Stimulated activated CD4-positive, alpha-beta T cell treated with anti-CD3 and anti-CD28 coated beads, Interleukin-12 subunit alpha, Interleukin-12 subunit beta, amount 100 ng/mL, for 48 hours (primary cell): ENCODE measurements around the gene MAP3K15.

Experiments
- DNase-seq, 3 donors: peaks; one replicate each; pipeline ENCODE4 v3.0.0-alpha.2; 2020; ENCODE audit warnings: low read depth in 2 of 3, low spot score in 1 of 3

The MAP3K15 gene

GRCh38 chrX:19514791-19515614, at the start of gene MAP3K15:
Gene MAP3K15, minus strand, starts transcription at chrX:19515508. Its CDS starts 247 bp downstream, at chrX:19515261.
- peak in 1 of 3 donors; percentile 4 for DNase-seq

GRCh38 chrX:19564606-19565005, 49.3 kb upstream of the MAP3K15 start:
- no peak for DNase-seq

GRCh38 chrX:19563746-19564145, 48.4 kb upstream of the MAP3K15 start:
- DNase-seq: no peak

- DNase-seq: no peak
Measured at GRCh38 chrX:19563327-19563726, 48.0 kb upstream of the MAP3K15 start.

- DNase-seq: no peak
Measured at GRCh38 chrX:19560611-19561010, 45.3 kb upstream of the MAP3K15 start.

- DNase-seq: no peak
Measured at GRCh38 chrX:19557822-19558221, 42.5 kb upstream of the MAP3K15 start.

GRCh38 chrX:19556202-19556601, 40.9 kb upstream of the MAP3K15 start:
- DNase-seq: no peak

- no peak for DNase-seq
Measured at GRCh38 chrX:19555683-19556082, 40.4 kb upstream of the MAP3K15 start.

GRCh38 chrX:19555236-19555635, 39.9 kb upstream of the MAP3K15 start:
- no peak for DNase-seq

- peak; percentile 20 to 48 (median 32) for DNase-seq
Measured at GRCh38 chrX:19554786-19555185, 39.5 kb upstream of the MAP3K15 start.

- DNase-seq: no peak
Measured at GRCh38 chrX:19552793-19553192, 37.5 kb upstream of the MAP3K15 start.

- DNase-seq: no peak
Measured at GRCh38 chrX:19549838-19550237, 34.5 kb upstream of the MAP3K15 start.

- DNase-seq: no peak
Measured at GRCh38 chrX:19548934-19549333, 33.6 kb upstream of the MAP3K15 start.

- no peak for DNase-seq
Measured at GRCh38 chrX:19548279-19548678, 33.0 kb upstream of the MAP3K15 start.

- no peak for DNase-seq
Measured at GRCh38 chrX:19545651-19546050, 30.3 kb upstream of the MAP3K15 start.

- DNase-seq: no peak
Measured at GRCh38 chrX:19544693-19545305, 29.5 kb upstream of the MAP3K15 start.

GRCh38 chrX:19543951-19544381, 28.7 kb upstream of the MAP3K15 start:
- no peak for DNase-seq

GRCh38 chrX:19543020-19543715, 27.9 kb upstream of the MAP3K15 start:
- no peak for DNase-seq

GRCh38 chrX:19541931-19542330, 26.6 kb upstream of the MAP3K15 start:
- DNase-seq: no peak

- DNase-seq: no peak
Measured at GRCh38 chrX:19541196-19541595, 25.9 kb upstream of the MAP3K15 start.

- DNase-seq: no peak
Measured at GRCh38 chrX:19540076-19540475, 24.8 kb upstream of the MAP3K15 start.

GRCh38 chrX:19539665-19540064, 24.4 kb upstream of the MAP3K15 start:
- no peak for DNase-seq
